HCT116 (cell line): ENCODE results near the gene MOB3B. TPM values are rescaled to one million over a fixed set of nuclear protein-coding genes. Genes with fewer than 3 reads are reported as not detected.

Source experiments
- ATAC-seq: fragments of 200-7000 bp; cut with Tn5 transposase; 2 replicates; pipeline ENCODE4 v1.9.1; 2020; ENCODE audit warnings: mild to moderate bottlenecking, moderate library complexity
- BruUV-seq: library from RNA; stranded (reverse); fragments of 400-500 nt; replicated peaks from 2 replicates; lab custom pipeline; 2021; lab: Mats Ljungman, UMichigan
- CTCF ChIA-PET: fragments of 300-600 bp; sonication (Branson Sonifier 250); formaldehyde crosslinking; loops from one replicate; lab custom pipeline; 2021; ENCODE audit warnings: antibody characterized with exemption; lab: Charles Lee
- POLR2A ChIA-PET: fragments of 300-600, 350-600 bp; sonication (Branson Sonifier 250); formaldehyde crosslinking; loops from one replicate; lab custom pipeline; 2021; ENCODE audit warnings: antibody characterized with exemption; lab: Charles Lee
- RAD21 ChIA-PET, 2 experiments: fragments of 300-600 bp; sonication (Branson Sonifier 250); formaldehyde crosslinking; loops; one replicate each; lab custom pipeline; 2023; ENCODE audit warnings: low total read pairs in 2 of 2; ENCODE audit not compliant: uncharacterized antibody in 2 of 2, unreplicated experiment in 2 of 2, low non-redundant PET in 1 of 2; lab: Charles Lee
- DNase-seq: peaks from one replicate; pipeline ENCODE4 v3.0.0-alpha.2; 2010; ENCODE audit warnings: low read depth, low spot score
- H2AFZ ChIP-seq: fragments of 200-600 bp; shearing (Covaris generic), sonication (generic); 2 replicates; pipeline ENCODE4 v1.6.1; 2017; ENCODE audit warnings: low read depth, mixed run types, mixed read lengths, antibody characterized with exemption, low read length; ENCODE audit not compliant: poor library complexity, severe bottlenecking
- H3K27ac ChIP-seq: 2 replicates; pipeline ENCODE4 v1.5.1; 2012; ENCODE audit warnings: low read depth, low read length
- H3K27me3 ChIP-seq: fragments of 200-600 bp; sonication (generic); 2 replicates; pipeline ENCODE4 v1.6.1; 2016; ENCODE audit warnings: mixed run types, low read length, mixed read lengths; ENCODE audit not compliant: insufficient read depth
- H3K36me3 ChIP-seq, 2 experiments: fragments of 200-500 bp in 1 of 2; fragments of 200-600 bp in 1 of 2; sonication (Bioruptor generic) in 1 of 2; sonication (generic) in 1 of 2; 2 replicates each; pipeline versions ENCODE4 v1.5.1 to v1.6.1; 2014 to 2016; ENCODE audit warnings: low read length in 2 of 2, inconsistent platforms in 1 of 2, mixed read lengths in 1 of 2, mixed run types in 1 of 2; ENCODE audit not compliant: insufficient read depth in 2 of 2, control insufficient read depth in 1 of 2
- H3K4me1 ChIP-seq, 2 experiments: fragments of 200-600 bp in 1 of 2; sonication (generic) in 1 of 2; 2 replicates each; pipeline versions ENCODE4 v1.5.1 to v1.6.1; 2012 to 2017; ENCODE audit warnings: low read length in 2 of 2, inconsistent platforms in 1 of 2, mild to moderate bottlenecking in 1 of 2, mixed read lengths in 1 of 2, mixed run types in 1 of 2, moderate library complexity in 1 of 2; ENCODE audit not compliant: insufficient read depth in 2 of 2, control insufficient read depth in 1 of 2
- H3K4me2 ChIP-seq: fragments of 200-600 bp; sonication (generic); 2 replicates; pipeline ENCODE4 v1.6.1; 2017; ENCODE audit warnings: mixed run types, low read length, mixed read lengths
- H3K4me3 ChIP-seq, 2 experiments: fragments of 200-600 bp in 1 of 2; sonication (generic) in 1 of 2; replicated peaks in 1 of 2; 2 replicates each; pipeline ENCODE4 v1.5.1; 2011 to 2016; ENCODE audit warnings: low read length in 2 of 2, control low read depth in 1 of 2, low read depth in 1 of 2, mild to moderate bottlenecking in 1 of 2, mixed read lengths in 1 of 2, mixed run types in 1 of 2
- H3K79me2 ChIP-seq: fragments of 200-600 bp; sonication (generic); 2 replicates; pipeline ENCODE4 v1.6.1; 2017; ENCODE audit warnings: mild to moderate bottlenecking, mixed run types, low read length, moderate library complexity, mixed read lengths; ENCODE audit not compliant: insufficient read depth
- H3K9ac ChIP-seq: fragments of 200-600 bp; sonication (generic); 2 replicates; pipeline ENCODE4 v1.6.1; 2016; ENCODE audit warnings: low read length, mixed read lengths
- H3K9me2 ChIP-seq: fragments of 200-600 bp; sonication (generic), shearing (Covaris generic); 2 replicates; pipeline ENCODE4 v1.6.1; 2017; ENCODE audit warnings: mixed run types, mild to moderate bottlenecking, moderate library complexity; ENCODE audit not compliant: insufficient read depth
- H3K9me3 ChIP-seq, 2 experiments: fragments of 200-500 bp in 1 of 2; fragments of 200-600 bp in 1 of 2; sonication (Bioruptor generic) in 1 of 2; sonication (generic) in 1 of 2; 2 replicates each; pipeline ENCODE4 v1.6.1; 2014 to 2017; ENCODE audit warnings: low read length in 2 of 2, mixed read lengths in 2 of 2, inconsistent platforms in 1 of 2, low read depth in 1 of 2, mild to moderate bottlenecking in 1 of 2, mixed run types in 1 of 2, moderate library complexity in 1 of 2; ENCODE audit not compliant: control insufficient read depth in 1 of 2, insufficient read depth in 1 of 2
- H4K20me1 ChIP-seq: fragments of 200-600 bp; sonication (generic), shearing (Covaris generic); 2 replicates; pipeline ENCODE4 v1.6.1; 2017; ENCODE audit warnings: mixed run types, mild to moderate bottlenecking, moderate library complexity; ENCODE audit not compliant: insufficient read depth
- CEBPB ChIP-seq: IDR thresholded peaks from 2 replicates; pipeline ENCODE4 v1.6.1; 2012; ENCODE audit warnings: low read depth
- EZH2 ChIP-seq: fragments of 200-600 bp; sonication (generic); IDR thresholded peaks from 2 replicates; pipeline ENCODE4 v1.6.1; 2017; ENCODE audit warnings: antibody characterized with exemption, mixed run types
- POLR2A ChIP-seq: IDR thresholded peaks from 2 replicates; pipeline ENCODE4 v1.7.0; 2011; ENCODE audit warnings: borderline replicate concordance; ENCODE audit not compliant: insufficient read depth, insufficient read length; ENCODE audit errors: extremely low read depth
- POLR2AphosphoS5 ChIP-seq: IDR thresholded peaks from 2 replicates; pipeline ENCODE4 v1.6.1; 2011; ENCODE audit warnings: mild to moderate bottlenecking, low read depth, low read length, moderate library complexity
- RAD21 ChIP-seq: IDR thresholded peaks from 2 replicates; pipeline ENCODE4 v1.6.1; 2012; ENCODE audit warnings: low read depth, mild to moderate bottlenecking
- SIN3A ChIP-seq: IDR thresholded peaks from 2 replicates; pipeline ENCODE4 v1.6.1; 2012; ENCODE audit warnings: low read depth
- SRF ChIP-seq: IDR thresholded peaks from 2 replicates; pipeline ENCODE4 v1.6.1; 2012; ENCODE audit warnings: low read depth
- TCF7L2 ChIP-seq: IDR thresholded peaks from 2 replicates; pipeline ENCODE4 v1.7.0; 2011; ENCODE audit warnings: borderline replicate concordance, inconsistent platforms; ENCODE audit not compliant: insufficient read depth, insufficient read length; ENCODE audit errors: extremely low read depth
- ZNF274 ChIP-seq: fragments of 200-500 bp; sonication (Bioruptor generic); IDR thresholded peaks from 2 replicates; pipeline ENCODE4 v1.6.1; 2014; ENCODE audit warnings: mild to moderate bottlenecking, low read depth, low read length, inconsistent platforms
- intact Hi-C: fragments of 100-400 bp; cut with micrococcal nuclease; formaldehyde crosslinking; loops from 2 replicates; pipeline ENCODE4 v1.10.0; 2022
- total RNA-seq: library from RNA; stranded (reverse); gene quantifications from one replicate; pipeline ENCODE4 v1.2.1, GENCODE V29; 2021; ENCODE audit not compliant: unreplicated experiment
- TF ChIP-seq, protein P1 (sequence below), 3 experiments: fragments of 200-600 bp in 1 of 3; sonication (generic) in 1 of 3; IDR thresholded peaks in 2 of 3; conservative IDR thresholded peaks in 1 of 3; 2 replicates each; pipeline ENCODE4 v1.5.1; 2012 to 2017; ENCODE audit warnings: low read depth in 2 of 3, low read length in 2 of 3, antibody characterized with exemption in 1 of 3, borderline replicate concordance in 1 of 3, control low read depth in 1 of 3, mild to moderate bottlenecking in 1 of 3, mixed read lengths in 1 of 3, mixed run types in 1 of 3, moderate library complexity in 1 of 3; ENCODE audit not compliant: insufficient read depth in 1 of 3
- TF ChIP-seq, protein P2 (sequence below): IDR thresholded peaks from 2 replicates; pipeline ENCODE4 v1.6.1; 2012
- TF ChIP-seq, protein P3 (sequence below): IDR thresholded peaks from 2 replicates; pipeline ENCODE4 v1.6.1; 2011; ENCODE audit warnings: mild to moderate bottlenecking, low read length, moderate library complexity; ENCODE audit not compliant: insufficient replicate concordance; ENCODE audit errors: extremely low read depth

MOB3B gene
- total RNA-seq, 1 experiment from 2014 or later = 1.2 TPM

- H4K20me1 ChIP-seq = no peaks in the 10 kb centered on the region
- H3K9me2 ChIP-seq = no peaks in the 10 kb centered on the region
- CTCF ChIA-PET = no interaction called here
- H3K4me3 ChIP-seq = no peak overlapping the region
- RAD21 ChIA-PET = no interaction called here
- H3K9ac ChIP-seq = no peak overlapping the region
- H3K9me3 ChIP-seq = no peaks in the 10 kb centered on the region
- POLR2A ChIA-PET = no interaction called here
- intact Hi-C loops = no loop called here
- no peaks in the 10 kb centered on the region for H3K36me3 ChIP-seq
- H3K4me1 ChIP-seq = no peaks in the 10 kb centered on the region
- DNase-seq (no peak), ATAC-seq (no peak)
- no peak overlapping the region for H3K4me2 ChIP-seq
- no peaks in the 10 kb centered on the region for H3K27me3 ChIP-seq
- no peak for TF ChIP-seq RAD21
- TF ChIP-seq, protein P1, sequence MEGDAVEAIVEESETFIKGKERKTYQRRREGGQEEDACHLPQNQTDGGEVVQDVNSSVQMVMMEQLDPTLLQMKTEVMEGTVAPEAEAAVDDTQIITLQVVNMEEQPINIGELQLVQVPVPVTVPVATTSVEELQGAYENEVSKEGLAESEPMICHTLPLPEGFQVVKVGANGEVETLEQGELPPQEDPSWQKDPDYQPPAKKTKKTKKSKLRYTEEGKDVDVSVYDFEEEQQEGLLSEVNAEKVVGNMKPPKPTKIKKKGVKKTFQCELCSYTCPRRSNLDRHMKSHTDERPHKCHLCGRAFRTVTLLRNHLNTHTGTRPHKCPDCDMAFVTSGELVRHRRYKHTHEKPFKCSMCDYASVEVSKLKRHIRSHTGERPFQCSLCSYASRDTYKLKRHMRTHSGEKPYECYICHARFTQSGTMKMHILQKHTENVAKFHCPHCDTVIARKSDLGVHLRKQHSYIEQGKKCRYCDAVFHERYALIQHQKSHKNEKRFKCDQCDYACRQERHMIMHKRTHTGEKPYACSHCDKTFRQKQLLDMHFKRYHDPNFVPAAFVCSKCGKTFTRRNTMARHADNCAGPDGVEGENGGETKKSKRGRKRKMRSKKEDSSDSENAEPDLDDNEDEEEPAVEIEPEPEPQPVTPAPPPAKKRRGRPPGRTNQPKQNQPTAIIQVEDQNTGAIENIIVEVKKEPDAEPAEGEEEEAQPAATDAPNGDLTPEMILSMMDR (IDR thresholded peaks at IDR 0.05 in 2 of 3, conservative IDR thresholded peaks at IDR 0.05 in 1 of 3; ENCODE audit: borderline replicate concordance in 1 of 3, insufficient read depth in 1 of 3, low read depth in 2 of 3, low read length in 2 of 3) = no peak
- TF ChIP-seq POLR2AphosphoS5 = no peak
- BruUV-seq = no TSS peak
- H2AFZ ChIP-seq = no peak overlapping the region
- no peaks in the 10 kb centered on the region for H3K79me2 ChIP-seq
- H3K27ac ChIP-seq = no peak overlapping the region
These were observed 177.0 kb downstream of the MOB3B start for GRCh38 chr9:27352457-27353165.

DNA sequence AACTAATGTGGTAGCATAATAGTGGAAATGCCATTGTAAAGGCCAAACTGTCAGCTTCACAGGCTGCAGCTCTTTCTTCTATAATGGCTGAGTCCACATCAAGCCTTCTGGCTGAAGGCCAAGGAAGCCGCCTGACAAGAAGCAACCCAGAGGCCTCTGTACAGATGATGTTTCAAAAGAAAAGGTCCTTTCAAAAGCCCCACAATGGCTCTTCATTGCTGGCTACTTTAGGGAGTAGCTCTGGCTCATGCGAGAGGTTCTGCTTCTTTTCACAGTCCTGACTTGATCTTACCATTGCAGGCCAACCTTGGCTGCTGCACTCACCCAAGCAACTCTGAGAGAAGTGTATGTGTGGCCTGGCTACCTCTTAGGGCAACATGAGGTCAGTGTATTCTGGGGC is 178.2 kb downstream of the MOB3B start:
- H3K9ac ChIP-seq = no peak overlapping the region
- BruUV-seq = no TSS peak
- no peaks in the 10 kb centered on the region for H3K27me3 ChIP-seq
- POLR2A ChIA-PET = no interaction called here
- no peaks in the 10 kb centered on the region for H3K4me1 ChIP-seq
- H3K4me2 ChIP-seq = no peak overlapping the region
- no peaks in the 10 kb centered on the region for H3K79me2 ChIP-seq
- intact Hi-C loops = no loop called here
- CTCF ChIA-PET = no interaction called here
- H2AFZ ChIP-seq = no peak overlapping the region
- H3K4me3 ChIP-seq = no peak overlapping the region
- no peak overlapping the region for H3K27ac ChIP-seq
- H3K36me3 ChIP-seq = no peaks in the 10 kb centered on the region
- no peaks in the 10 kb centered on the region for H3K9me2 ChIP-seq
- DNase-seq (no peak), ATAC-seq (no peak)
- RAD21 ChIA-PET = no interaction called here
- no peaks in the 10 kb centered on the region for H3K9me3 ChIP-seq
- H4K20me1 ChIP-seq = no peaks in the 10 kb centered on the region
- TF ChIP-seq SRF (no peak), ZNF274 (no peak), SIN3A (no peak), TCF7L2 (no peak), POLR2A (no peak), EZH2 (no peak), CEBPB (no peak)
- TF ChIP-seq, protein P2, sequence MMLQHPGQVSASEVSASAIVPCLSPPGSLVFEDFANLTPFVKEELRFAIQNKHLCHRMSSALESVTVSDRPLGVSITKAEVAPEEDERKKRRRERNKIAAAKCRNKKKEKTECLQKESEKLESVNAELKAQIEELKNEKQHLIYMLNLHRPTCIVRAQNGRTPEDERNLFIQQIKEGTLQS = no peak
- TF ChIP-seq, protein P1 (IDR thresholded peaks at IDR 0.05 in 2 of 3, conservative IDR thresholded peaks at IDR 0.05 in 1 of 3; ENCODE audit: borderline replicate concordance in 1 of 3, insufficient read depth in 1 of 3, low read depth in 2 of 3, low read length in 2 of 3) = no peak
- TF ChIP-seq, protein P3, sequence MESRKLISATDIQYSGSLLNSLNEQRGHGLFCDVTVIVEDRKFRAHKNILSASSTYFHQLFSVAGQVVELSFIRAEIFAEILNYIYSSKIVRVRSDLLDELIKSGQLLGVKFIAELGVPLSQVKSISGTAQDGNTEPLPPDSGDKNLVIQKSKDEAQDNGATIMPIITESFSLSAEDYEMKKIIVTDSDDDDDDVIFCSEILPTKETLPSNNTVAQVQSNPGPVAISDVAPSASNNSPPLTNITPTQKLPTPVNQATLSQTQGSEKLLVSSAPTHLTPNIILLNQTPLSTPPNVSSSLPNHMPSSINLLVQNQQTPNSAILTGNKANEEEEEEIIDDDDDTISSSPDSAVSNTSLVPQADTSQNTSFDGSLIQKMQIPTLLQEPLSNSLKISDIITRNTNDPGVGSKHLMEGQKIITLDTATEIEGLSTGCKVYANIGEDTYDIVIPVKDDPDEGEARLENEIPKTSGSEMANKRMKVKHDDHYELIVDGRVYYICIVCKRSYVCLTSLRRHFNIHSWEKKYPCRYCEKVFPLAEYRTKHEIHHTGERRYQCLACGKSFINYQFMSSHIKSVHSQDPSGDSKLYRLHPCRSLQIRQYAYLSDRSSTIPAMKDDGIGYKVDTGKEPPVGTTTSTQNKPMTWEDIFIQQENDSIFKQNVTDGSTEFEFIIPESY = no peak
